GM15510 (cell line): ENCODE data around the gene IL3.

Experiments
- POLR2A ChIP-seq: IDR thresholded peaks from 3 replicates; pipeline ENCODE4 v1.6.1; 2011; ENCODE audit warnings: borderline replicate concordance; ENCODE audit not compliant: insufficient read length; ENCODE audit errors: extremely low read depth

The IL3 gene

GRCh38 chr5:132050136-132050535 is 10.3 kb upstream of the IL3 start:
- no peak for TF ChIP-seq POLR2A

- no peak for TF ChIP-seq POLR2A
These were observed 9.5 kb upstream of the IL3 start for GRCh38 chr5:132050661-132051552.

GRCh38 chr5:132052520-132052919 is 7.9 kb upstream of the IL3 start:
- no peak for TF ChIP-seq POLR2A

GRCh38 chr5:132053483-132053882 is 7.0 kb upstream of the IL3 start:
- no peak for TF ChIP-seq POLR2A

- no peak for TF ChIP-seq POLR2A
These were observed 6.3 kb upstream of the IL3 start for GRCh38 chr5:132054031-132054696.

- TF ChIP-seq POLR2A = no peak
These were observed 5.6 kb upstream of the IL3 start for GRCh38 chr5:132054697-132055440.

- TF ChIP-seq POLR2A = no peak
These were observed 5.0 kb upstream of the IL3 start for GRCh38 chr5:132055441-132055807.

GRCh38 chr5:132055808-132056609 is 4.4 kb upstream of the IL3 start:
- TF ChIP-seq POLR2A = no peak

- no peak for TF ChIP-seq POLR2A
These were observed 3.6 kb upstream of the IL3 start for GRCh38 chr5:132056610-132057497.

- TF ChIP-seq POLR2A = no peak
These were observed 2.8 kb upstream of the IL3 start for GRCh38 chr5:132057498-132058255.

- no peak for TF ChIP-seq POLR2A
These were observed 1.8 kb upstream of the IL3 start for GRCh38 chr5:132058646-132059042.

- TF ChIP-seq POLR2A = no peak
These were observed 1.3 kb upstream of the IL3 start for GRCh38 chr5:132059043-132059695.
